HG02759 (cell line): Measurements from ENCODE around the gene TARBP1.
A peak's percentile ranks its signal among the peaks of the same experiment; 100 is the strongest.

Experiments
- ATAC-seq: cut with Tn5 transposase; IDR thresholded peaks from one replicate; pipeline ENCODE4 v1.9.1; 2021; ENCODE audit warnings: mild to moderate bottlenecking, moderate library complexity; ENCODE audit not compliant: unreplicated experiment

The TARBP1 gene

GRCh38 chr1:234488054-234489006 lies 9.4 kb upstream of the TARBP1 start:
- peak; percentile 67 for ATAC-seq

- ATAC-seq, result no peak
These were observed 8.2 kb upstream of the TARBP1 start for GRCh38 chr1:234486858-234487840.

GRCh38 chr1:234484991-234485739 lies 6.2 kb upstream of the TARBP1 start:
- no peak for ATAC-seq

GRCh38 chr1:234484218-234484617 lies 5.2 kb upstream of the TARBP1 start:
- no peak for ATAC-seq

- ATAC-seq, result no peak
These were observed 2.8 kb upstream of the TARBP1 start for GRCh38 chr1:234481771-234482170.

GRCh38 chr1:234479866-234480265 lies 887 bp upstream of the TARBP1 start:
- no peak for ATAC-seq

GRCh38 chr1:234479310-234479559 lies 256 bp upstream of the TARBP1 start:
- no peak for ATAC-seq

- ATAC-seq, result peak; percentile 63
These were observed 863 bp downstream of the TARBP1 start for GRCh38 chr1:234478152-234478480.

GRCh38 chr1:234477386-234478151 lies 1.4 kb downstream of the TARBP1 start:
- no peak for ATAC-seq

- no peak for ATAC-seq
These were observed 2.8 kb downstream of the TARBP1 start for GRCh38 chr1:234476172-234476571.

GRCh38 chr1:234475167-234475793 lies 3.7 kb downstream of the TARBP1 start:
- no peak for ATAC-seq

- ATAC-seq, result no peak
These were observed 4.6 kb downstream of the TARBP1 start for GRCh38 chr1:234474375-234474774.

- no peak for ATAC-seq
These were observed 5.9 kb downstream of the TARBP1 start for GRCh38 chr1:234473118-234473517.

GRCh38 chr1:234469376-234469775 lies 9.6 kb downstream of the TARBP1 start:
- ATAC-seq, result no peak

GRCh38 chr1:234468580-234468979 lies 10.4 kb downstream of the TARBP1 start:
- ATAC-seq, result no peak

GRCh38 chr1:234467821-234468220 lies 11.2 kb downstream of the TARBP1 start:
- no peak for ATAC-seq

- no peak for ATAC-seq
These were observed 12.0 kb downstream of the TARBP1 start for GRCh38 chr1:234466945-234467344.

GRCh38 chr1:234463749-234464148 lies 15.2 kb downstream of the TARBP1 start:
- ATAC-seq, result no peak

- no peak for ATAC-seq
These were observed 18.3 kb downstream of the TARBP1 start for GRCh38 chr1:234460652-234461051.
